ENCODE data around the gene SCD.
A peak's percentile ranks its signal among the peaks of the same experiment; 100 is the strongest.
"Not testable (repeated sequence)": the region's sequence is repeated elsewhere in the genome, so short reads cannot be mapped to it uniquely, and the experiment has no call there.

The SCD gene

DNA sequence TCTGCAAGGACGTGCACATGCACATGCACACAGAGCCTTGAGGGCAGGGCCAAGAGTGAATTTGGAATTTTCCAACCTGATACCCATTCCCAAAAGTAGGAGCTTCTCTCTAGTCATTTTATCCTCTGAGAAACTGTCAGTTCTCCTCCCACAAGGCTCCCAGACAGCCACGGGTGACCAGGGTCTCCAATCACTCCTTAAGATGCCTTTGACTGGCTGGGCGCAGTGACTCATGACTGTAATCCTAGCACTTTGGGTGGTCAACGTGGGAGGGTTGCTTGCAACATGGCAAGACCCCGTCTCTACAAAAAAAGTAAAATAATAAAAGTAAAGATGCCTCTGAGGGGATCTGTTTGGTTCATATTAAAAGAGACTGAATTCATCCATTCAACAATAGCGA is 13.2 kb downstream of the SCD start:
- DNase-seq = no peak

DNA sequence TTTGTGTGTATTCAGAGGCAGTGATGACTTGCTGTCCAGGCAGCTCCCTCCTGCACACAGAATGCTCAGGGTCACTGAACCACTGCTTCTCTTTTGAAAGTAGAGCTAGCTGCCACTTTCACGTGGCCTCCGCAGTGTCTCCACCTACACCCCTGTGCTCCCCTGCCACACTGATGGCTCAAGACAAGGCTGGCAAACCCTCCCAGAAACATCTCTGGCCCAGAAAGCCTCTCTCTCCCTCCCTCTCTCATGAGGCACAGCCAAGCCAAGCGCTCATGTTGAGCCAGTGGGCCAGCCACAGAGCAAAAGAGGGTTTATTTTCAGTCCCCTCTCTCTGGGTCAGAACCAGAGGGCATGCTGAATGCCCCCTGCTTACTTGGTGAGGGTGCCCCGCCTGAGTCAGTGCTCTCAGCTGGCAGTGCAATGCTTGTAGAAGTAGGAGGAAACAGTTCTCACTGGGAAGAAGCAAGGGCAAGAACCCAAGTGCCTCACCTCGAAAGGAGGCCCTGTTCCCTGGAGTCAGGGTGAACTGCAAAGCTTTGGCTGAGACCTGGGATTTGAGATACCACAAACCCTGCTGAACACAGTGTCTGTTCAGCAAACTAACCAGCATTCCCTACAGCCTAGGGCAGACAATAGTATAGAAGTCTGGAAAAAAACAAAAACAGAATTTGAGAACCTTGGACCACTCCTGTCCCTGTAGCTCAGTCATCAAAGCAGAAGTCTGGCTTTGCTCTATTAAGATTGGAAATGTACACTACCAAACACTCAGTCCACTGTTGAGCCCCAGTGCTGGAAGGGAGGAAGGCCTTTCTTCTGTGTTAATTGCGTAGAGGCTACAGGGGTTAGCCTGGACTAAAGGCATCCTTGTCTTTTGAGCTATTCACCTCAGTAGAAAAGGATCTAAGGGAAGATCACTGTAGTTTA is 15.8 kb downstream of the SCD start:
- DNase-seq = peak in 40 of 58 donors; percentile 14 to 82 (median 44)

DNA sequence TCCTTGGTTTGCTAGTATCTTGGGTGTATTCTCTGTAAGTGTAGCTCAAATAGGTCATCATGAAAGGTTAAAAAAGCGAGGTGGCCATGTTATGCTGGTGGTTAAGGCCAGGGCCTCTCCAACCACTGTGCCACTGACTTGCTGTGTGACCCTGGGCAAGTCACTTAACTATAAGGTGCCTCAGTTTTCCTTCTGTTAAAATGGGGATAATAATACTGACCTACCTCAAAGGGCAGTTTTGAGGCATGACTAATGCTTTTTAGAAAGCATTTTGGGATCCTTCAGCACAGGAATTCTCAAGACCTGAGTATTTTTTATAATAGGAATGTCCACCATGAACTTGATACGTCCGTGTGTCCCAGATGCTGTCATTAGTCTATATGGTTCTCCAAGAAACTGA is 17.1 kb downstream of the SCD start:
- no peak for DNase-seq

DNA sequence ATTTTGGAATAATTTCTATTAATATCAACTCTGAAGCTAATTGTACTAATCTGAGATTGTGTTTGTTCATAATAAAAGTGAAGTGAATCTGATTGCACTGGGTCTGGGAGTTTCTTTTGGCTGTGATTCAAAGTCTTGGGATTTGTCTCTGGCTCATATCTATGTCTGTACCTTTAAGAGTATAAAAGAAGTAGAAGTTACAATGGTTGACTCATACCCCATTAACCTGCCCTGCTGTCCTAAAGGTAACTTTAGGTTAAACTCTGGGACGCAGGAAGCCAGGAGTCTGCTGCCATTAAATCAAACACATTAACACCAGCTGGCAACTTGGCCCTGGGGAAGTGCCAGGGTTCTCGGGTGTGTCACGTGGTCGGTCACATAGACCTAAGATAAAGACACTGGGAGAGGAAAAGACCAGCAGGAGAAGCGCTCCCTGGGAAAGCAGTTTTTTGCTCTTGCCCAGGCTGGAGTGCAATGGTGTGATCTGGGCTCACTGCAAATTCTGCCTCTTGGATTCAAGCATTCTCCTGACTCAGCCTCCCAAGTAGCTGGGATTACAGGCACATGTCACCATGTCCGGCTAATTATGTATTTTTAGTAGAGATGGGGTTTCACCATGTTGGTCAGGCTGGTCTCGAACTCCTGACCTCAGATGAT is 17.8 kb downstream of the SCD start:
- peak in 43 of 58 donors; percentile 14 to 76 (median 49) for DNase-seq

DNA sequence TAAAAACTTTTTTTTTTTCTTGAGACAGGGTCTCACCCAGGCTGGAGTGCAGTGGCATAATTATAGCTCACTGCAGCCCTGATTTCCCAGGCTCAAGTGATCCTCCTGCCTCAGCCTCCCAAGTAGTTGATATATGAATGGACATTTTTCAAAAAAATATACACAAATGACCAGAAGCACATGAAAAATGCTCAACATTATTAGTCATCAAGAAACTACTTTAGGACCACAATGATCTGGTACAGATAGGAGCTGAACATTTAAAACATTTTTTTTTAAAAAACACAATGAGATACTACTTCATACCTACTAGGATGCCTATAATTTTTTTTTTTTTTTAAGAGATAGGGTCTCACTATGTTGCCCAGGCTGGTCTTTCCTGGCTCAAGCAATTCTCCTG is 21.7 kb downstream of the SCD start:
- no peak for DNase-seq

DNA sequence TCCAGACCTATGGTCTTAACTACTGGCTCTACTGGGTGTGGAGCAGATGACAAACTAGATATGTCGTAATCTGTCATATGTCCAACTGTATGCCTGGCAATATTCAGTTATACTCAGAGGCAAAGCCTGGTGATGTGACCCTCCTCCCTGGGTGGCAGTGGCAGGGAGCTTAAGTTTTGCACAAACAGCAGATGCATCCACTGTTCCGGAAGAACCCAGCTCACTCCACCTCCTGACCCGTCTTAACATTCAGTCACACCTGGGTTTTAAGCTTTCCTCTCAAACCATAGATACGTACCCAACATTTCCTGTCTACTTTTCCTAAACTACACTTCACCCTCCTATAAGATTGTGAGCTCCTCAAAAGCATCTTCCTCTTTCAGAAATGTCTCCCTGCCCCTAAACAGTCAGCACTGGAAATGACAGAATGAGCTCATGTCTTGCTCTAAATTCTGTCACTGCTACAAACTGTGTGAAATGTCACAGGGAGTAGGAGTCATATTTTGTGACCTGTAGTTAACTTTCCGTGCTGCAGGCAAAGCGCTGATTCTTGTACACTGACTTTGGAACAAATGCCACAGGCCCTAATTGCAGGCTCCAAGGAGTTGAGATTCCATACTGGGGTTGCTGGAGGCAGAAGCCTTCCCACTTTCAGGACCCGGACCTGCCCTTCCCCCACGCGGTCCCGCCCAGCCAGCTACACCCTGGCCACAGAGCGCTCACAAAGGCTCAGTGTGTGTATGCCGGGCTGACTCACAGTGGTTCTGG is 23.9 kb downstream of the SCD start:
- DNase-seq = peak in 56 of 58 donors; percentile 31 to 92 (median 73)

DNA sequence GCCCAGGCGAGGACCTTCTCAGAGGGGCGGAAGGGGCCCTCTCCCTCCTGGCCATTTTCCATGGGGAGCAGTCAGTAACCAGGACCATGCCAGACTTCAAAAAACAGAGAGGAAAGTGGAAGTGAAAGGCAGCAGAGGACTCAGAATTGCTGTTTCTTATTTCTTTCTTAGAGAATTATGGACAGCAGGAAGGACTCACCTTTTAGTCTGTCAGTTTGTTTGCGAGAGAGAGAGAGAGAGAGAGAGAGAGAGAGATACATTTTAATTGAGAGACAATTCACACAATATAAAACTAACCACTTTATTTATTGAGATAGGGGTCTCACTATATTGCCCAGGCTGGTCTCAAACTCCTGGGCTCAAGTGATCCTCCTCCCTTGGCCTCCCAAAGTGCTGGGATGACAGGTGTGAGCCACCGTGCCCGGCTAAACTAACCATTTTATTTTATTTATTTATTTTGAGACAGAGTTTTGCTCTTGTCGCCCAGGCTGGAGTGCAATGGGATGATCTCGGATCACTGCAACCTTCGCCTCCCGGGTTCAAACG is 24.5 kb downstream of the SCD start:
- DNase-seq = no peak

DNA sequence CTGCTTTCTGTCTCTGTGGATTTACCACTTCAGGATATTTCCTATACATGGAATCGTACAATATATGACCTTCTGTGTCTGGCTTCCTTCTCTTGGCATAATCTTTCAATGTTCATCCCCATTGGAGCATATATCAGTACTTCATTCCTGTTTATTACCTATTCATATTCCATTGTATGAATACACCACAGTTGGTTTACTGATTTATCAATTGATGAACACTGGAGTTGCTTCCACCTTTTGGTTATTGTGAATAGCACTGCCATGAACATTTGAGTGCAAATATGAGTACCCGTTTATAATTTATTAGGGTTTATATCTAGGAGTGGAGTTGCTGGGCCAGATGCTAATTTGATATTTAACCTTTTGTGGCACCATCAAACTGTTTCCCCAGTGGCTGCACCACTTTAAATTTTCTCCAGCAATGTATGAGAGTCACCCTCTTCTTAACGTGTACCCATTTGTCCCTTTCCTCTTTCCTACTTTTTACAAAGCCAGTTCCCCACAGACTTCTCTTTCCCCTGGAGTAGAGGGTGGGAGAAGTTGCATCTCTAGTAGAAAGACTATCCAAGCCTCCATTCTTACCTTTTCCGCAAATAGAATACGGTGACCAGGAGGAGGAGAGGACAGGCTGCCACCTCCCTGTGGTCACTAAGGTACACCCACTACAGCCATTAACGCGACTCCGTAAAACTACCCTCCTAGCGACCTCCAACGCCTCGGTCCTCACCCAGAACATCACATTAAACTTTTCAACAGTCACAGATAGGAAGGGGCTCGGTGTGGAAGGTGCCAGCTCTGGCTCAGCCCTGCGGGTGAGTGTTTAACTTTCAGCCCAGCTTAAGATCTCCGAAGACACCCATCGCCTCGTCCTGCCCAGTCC is 25.6 kb downstream of the SCD start:
- DNase-seq = no peak

DNA sequence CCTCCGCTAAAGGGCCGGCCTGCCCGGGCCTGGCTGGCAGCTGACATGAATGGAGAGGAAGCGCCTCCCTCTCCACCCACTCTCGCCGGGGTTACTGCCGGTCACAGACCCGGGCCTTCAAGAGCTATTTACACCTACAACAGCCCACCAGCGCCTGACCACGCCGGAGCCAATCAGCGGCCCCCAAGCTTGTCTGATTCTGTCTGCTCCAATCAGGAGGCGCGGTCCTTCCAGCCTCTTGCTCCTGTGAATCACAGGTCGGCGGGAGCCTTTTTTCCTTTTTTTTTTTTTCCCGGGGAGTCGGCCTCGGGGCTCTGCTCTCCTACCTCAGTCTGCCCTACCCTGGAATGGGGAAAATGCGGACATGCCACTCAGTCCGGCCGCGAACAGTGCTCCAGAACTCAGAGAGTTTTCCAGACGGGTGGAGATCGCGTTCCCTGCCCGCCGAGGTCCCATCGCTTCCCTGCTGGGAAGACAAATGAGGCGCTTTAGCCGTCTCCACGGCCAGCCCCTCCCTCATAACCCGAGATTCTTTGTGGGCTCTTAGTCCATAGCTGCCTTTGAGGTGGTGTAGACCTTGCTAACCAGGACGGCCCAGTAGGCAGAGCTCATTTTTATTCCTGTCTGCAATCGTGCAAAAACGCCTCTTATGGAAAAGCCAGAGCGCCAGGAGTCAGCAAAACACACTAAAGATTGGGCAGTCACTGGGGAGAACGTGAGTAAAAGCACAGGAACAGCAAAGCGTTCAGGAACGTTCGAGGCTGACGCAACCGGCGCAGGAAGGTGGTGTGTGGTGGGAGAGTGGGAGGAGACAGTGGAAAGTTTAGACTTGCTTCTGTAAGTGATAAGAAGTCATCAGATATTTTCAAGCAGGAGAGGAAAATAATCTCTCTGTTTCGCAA is 26.5 kb downstream of the SCD start:
- peak; percentile 45 to 99 (median 98) for DNase-seq

DNA sequence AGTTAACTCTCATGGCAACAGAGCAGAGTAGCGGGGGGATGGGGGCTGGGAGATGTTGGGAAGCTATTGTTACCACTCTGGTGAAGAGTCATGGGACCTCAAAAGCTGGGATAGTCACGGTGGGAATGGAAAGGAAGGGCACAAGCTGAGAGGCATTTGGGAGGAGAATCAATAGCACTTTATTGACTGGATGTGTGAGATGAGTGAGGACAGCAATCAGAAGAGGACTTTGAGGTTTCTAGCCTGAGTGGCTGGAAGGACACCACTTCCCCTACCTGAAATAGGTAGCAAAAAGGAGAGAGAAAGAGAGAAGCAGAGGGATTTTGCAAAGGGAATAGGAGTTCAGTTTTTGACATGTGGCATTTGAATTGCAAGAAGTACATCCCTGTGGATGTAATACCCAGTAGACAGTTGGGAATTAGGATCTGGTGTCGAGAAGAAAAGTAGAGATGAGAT is 27.2 kb downstream of the SCD start:
- peak in 12 of 58 donors; percentile 11 to 67 (median 58) for DNase-seq

DNA sequence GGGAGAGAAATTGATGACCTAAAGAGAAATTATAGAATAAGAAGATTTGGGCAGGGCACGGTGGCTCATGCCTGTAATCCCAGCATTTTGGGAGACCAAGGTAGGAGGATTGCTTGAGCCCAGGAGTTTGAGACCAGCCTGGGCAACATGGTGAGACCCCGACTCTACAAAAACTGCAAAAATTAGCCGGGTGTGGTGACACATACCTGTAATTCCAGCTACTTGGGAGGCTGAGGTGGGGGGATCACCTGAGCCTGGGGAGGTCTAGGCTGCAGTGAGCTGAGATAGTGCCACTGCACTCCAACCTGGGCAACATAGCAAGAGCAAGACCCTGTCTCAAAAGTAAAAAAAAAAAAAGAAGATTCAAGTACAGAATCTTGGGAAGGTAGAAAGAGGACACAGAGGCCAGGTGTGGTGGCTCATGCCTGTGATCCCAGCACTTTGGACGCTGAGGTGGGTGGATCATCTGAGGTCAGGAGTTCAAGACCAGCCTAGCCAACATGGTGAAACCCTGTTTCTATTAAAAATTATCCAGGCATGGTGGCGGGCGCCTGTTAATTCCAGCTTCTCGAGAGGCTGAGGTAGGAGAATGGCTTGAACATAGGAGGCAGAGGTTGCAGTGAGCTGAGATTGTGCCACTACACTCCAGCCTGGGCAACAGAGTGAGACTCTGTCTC is 27.8 kb downstream of the SCD start:
- not testable (repeated sequence) for DNase-seq

DNA sequence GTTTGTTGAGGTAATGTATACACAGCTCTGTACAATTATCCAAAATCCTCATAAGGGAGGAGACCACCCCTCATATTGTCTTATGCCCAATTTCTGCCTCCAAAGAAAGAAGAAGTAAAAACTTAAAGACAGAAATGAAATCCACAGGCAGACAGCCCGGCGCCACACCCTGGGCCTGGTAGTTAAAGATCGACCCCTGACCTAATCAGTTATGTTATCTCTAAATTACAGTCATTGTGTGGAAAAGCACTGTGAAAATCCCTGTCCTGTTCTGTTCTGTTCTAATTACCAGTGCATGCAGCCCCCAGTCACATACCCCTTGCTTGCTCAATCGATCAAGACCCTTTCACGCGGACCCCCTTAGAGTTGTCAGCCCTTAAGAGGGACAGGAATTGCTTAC is 29.6 kb downstream of the SCD start:
- not testable (repeated sequence) for DNase-seq

DNA sequence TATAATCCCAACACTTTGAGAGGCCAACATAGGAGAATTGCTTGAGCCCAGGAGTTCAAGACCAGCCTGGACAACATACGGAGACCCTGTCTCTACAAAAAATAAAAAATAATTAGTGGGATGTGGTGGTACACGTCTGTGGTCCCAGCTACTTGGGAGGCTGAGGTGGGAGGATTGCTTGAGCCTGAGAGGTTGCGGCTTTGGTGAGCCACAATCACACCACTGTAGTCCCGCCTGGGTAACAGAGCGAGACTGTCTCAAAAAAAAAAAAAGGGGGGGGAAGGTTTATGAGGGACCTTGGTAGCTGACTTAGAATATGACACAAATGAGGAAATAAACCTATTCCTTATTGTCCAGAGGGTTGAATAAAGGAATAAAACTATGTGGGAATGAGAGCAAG is 30.8 kb downstream of the SCD start:
- no peak for DNase-seq

DNA sequence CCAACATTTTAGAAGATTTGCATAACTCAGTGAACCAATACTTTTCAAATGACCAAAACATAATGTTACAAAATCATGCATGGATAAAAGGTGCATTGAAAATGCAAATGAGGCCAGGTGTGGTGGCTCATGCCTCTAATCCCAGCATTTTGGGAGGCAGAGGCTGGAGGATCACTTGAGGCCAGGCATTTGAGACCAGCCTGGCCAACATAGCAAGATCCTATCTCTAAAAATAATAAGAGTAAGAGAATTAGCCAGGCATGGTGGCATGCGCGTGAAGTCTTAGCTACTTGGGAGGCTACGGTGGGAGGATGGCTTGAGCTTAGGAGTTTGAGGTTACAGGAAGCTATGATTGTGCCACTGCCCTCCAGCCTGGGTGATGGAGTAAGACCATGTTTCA is 33.4 kb downstream of the SCD start:
- DNase-seq = no peak

DNA sequence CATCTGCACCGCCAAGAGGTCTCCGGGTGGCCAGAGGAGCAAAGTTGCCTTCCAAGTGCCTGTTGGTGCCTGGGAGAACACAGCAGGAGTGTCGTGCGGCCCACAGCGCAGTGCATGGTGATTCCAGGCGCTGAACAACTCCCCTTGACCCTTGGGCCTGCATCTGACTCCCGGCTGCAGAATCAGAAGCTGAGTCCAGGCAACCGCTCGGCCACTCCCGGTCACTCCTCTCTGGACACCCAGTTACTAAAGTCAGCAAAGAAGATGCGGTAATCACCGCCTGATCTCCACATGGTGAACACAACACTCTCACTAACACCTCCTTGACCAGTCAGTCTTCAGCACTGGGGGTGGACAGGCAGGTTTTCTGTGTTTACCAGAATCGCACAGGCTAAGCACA is 35.5 kb downstream of the SCD start:
- no peak for DNase-seq

DNA sequence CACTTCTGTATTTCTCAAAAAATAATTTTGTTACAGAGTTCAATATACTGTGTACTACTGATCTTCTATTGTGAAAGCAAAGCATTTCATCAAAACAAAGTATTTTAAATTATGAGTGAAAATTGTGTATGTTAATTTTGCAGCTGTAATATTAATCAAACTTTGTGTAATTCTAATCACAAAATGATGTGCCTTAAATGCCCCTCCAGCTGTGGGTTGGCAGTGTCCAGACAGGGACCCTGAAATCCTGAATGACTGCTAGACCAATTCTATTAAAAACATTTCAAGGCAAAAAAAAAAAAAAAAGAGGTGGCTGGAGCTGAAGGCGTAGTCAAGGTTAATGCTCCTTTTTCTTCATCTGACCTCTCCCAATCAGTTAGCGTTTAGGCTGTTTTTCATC is 36.2 kb downstream of the SCD start:
- DNase-seq = no peak

DNA sequence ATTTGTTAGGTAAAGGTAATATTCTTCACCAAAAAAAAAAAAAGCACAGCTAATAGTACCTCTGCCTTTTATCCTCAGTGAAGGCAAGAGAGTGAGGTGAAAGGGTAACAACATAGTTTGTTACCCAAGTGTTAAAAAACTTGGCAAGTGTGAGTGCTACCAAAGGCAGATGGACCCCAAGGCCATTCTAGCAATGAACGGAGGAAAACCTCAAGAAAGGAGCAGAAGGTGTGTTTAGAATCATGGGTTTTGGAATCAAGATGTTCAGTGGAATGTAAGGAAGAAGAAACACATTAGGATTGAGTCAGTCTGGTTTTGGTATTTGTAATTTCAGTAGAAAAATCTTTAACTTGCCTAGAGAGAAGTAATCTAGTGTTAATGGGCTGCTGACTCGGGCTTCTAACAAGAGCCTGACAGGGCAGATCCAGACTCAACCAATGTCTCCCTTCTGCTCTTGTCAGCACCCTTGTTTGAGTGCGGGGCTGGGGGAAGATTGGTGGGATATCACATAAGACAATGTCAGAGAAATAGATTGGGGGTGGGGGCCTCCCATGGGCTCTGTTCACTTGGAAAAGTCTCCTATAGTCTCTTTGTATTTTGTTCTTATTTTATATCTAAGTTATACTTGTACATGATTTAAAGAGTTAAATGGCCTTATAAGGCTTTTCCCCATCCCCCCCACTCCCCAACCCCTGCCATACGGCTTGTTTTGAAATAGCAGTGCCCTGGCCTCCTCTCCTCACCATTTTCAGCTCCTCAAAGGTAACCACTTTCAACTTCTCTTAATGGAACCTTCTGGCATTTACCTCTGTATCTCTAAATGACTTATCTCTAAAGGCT is 44.4 kb downstream of the SCD start:
- no peak for DNase-seq

DNA sequence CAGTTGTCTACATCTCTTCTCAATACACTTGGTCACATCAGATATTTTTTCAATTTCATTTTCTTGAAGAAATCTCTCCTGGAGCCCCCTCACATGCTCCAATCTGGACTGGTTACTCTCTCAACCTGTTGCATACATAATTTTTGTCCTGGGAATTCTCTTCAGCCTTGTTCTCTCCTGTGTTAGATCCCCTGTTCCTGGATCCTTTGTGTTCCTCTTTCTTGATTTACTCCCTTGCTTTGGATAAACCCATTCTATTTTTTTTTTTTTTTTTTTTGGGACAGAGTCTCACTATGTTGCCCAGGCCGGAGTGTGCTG is 45.6 kb downstream of the SCD start:
- DNase-seq = no peak
